Left hindlimb (tissue), 1 donor: ENCODE measurements around the gene FRAT2.
"Not testable (repeated sequence)": the region's sequence is repeated elsewhere in the genome, so short reads cannot be mapped to it uniquely, and the experiment has no call there.

ENCODE experiments used
- DNase-seq: peaks from one replicate; pipeline ENCODE4 v3.0.0-alpha.2; 2018

Gene FRAT2

DNA sequence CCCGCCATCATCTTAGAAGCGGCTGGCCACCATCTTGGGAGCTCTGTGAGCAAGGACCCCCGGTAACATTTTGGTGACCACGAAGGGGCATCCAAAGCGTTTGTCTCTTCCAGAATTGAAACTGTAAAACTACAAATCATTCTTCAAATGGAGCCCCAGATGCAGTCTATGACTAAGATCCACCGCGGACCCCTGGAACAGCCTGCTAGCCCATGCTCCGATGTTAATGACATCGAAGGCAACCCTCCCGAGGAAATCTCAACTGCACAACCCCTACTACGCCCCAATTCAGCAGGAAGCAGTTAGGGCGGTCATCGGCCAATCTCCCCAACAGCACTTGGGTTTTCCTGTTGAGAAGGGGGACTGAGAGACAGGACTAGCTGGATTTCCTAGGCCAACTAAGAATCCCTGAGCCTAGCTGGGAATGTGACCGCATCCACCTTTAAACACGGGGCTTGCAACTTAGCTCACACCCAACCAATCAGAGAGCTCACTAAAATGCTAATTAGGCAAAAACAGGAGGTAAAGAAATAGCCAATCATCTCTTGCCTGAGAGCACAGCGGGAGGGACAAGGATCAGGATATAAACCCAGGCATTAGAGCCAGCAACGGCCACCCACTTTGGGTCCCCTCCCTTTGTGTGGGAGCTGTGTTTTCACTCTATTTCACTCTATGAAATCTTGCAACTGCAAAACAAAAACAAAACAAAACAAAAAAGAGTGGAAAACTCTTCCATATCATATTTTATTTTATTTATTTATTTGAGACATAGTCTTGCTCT, 43.8 kb downstream of the FRAT2 start:
- not testable (repeated sequence) for DNase-seq

DNA sequence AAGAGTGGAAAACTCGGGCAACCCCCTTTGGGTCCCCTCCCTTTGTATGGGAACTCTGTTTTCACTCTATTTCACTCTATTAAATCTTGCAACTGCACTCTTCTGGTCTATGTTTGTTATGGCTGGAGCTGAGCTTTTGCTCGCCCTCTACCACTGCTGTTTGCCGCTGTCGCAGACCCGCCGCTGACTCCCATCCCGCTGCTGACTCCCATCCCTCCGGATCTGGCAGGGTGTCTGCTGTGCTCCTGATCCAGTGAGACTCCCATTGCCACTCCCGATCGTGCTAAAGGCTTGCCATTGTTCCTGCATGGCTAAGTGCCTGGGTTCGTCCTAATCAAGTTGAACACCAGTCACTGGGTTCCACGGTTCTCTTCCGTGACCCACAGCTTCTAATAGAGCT, 44.5 kb downstream of the FRAT2 start:
- DNase-seq: not testable (repeated sequence)
